HG03354 (cell line): ENCODE data around the gene AFMID.
A peak's percentile ranks its signal among the peaks of the same experiment; 100 is the strongest.
"Not testable (repeated sequence)": the region's sequence is repeated elsewhere in the genome, so short reads cannot be mapped to it uniquely, and the experiment has no call there.

ENCODE experiments used
- ATAC-seq: cut with Tn5 transposase; IDR thresholded peaks from one replicate; pipeline ENCODE4 v1.9.1; 2021; ENCODE audit warnings: mild to moderate bottlenecking; ENCODE audit not compliant: unreplicated experiment, poor library complexity, severe bottlenecking

The AFMID gene

DNA sequence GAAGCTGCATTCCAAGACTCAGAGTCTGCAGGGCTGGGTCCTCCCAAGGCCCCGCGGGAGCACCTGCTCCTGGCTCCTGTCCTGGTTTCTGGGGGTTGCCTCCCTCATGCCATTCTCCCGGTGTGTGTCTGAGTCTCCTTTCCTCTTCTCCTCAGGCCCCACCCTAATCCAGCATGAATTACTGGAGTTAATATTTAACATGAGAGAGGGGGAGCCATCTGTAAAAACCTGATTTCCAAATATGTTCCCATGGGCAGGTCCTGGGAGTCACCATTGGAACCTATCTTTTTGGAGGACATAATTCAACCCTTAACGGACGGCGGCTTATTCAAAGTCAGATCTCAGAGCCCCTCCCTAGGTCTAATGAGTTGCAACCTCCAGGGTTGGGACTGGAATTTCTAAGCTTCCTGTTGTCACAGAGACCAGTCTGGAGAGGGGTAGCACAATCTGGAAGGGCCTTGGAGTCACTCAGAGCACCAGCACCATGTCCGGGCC is 35.6 kb upstream of the AFMID start:
- ATAC-seq = no peak

DNA sequence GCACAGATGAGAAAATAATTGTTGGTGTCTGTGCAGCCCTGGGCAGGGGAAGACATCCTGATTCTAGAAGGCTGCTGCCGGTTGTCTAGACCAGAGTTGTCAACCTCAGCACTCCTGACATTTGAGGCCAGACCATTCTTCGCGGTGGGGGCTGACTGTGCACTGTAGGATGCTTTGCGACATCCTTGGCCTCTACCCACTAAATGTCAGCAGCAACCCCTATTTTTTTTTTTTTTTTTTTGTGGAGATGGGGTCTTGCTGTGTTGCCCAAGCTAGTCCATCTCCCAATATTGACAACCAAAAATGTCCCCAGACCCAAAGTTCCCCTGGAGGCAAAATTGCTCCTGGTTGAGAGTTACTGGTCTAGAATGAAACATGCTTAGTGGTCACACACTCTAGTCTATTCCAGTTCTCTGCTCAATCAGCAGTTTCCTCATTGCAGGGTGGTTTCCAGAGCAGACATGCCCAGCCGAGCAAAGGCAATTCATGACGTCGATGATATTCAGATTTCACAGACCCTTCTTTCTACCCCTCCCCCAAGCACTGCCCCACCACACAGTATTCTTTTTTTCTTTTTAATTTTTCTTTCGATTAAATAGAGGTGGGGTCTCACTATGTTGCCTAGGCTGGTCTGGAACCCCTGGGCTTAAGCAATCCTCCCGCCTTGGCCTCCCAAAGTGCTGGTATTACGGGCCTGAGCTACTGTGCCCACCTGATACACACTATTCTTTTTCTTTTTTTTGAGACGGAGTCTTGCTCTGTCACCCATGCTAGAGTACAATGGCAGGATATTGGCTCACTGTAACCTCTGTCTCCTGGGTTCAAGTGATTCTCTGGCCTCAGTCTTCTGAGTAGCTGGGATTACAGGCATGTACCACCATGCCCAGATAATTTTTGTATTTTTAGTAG is 32.0 kb upstream of the AFMID start:
- ATAC-seq = peak; percentile 76

DNA sequence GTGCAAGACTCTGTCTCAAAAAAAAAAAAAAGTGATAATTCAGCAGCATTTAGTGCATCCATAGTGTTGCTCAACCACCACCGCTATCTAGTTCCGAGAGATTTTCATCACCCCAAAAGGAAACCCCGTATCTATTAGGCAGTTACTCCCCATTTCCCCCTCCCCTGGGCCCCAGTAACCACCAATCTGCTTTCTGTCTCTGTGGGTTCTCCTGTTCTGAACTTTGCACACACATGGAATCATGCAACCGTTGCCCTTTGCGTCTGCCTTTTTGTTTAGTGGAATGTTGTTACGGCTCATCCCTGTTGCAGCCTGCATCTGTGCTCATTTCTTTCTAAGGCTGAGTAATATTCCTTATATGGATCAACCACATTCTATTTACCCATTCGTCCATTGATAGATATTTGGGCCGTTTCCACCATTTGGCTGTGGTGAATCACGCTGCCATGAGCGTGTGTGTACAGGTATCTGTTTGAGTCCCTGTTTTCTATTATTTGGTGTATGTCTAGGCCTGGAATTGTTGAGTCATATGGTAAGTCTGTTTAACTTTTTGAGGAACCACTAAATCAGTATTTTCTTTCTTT is 27.5 kb upstream of the AFMID start:
- ATAC-seq = no peak

DNA sequence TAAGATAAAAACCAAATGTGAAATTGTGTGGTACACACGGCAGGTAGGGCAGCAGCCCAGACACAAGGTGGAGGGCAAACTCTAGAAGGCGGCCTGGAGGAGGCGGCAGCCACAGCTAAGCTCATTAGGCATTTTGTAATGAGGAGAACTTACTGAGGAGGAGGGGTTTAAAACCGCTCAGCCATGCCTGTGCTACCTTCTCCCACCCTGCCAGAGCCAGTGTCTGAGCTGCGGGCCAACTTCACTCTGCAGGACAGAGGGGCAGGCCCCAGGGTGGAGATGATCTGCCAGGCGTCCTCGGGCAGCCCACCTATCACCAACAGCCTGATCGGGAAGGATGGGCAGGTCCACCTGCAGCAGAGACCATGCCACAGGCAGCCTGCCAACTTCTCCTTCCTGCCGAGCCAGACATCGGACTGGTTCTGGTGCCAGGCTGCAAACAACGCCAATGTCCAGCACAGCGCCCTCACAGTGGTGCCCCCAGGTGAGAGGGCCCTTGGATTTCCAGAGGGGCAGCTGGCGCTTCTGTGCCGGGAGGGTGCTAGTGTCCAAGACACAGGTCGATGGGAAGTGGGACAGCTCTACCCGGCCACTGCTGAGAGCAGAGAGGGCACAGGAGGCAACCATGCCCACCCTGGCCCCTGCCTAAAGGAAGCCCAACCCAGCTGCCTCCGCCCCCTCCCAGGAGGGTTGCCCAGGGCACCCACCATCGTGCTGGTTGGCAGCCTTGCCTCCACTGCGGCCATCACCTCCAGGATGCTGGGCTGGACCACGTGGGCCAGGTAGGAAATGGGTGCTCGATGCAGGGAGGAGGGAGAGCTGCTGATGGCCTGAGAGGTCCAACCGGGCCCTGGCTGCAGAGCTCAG is 23.0 kb upstream of the AFMID start:
- ATAC-seq = no peak

DNA sequence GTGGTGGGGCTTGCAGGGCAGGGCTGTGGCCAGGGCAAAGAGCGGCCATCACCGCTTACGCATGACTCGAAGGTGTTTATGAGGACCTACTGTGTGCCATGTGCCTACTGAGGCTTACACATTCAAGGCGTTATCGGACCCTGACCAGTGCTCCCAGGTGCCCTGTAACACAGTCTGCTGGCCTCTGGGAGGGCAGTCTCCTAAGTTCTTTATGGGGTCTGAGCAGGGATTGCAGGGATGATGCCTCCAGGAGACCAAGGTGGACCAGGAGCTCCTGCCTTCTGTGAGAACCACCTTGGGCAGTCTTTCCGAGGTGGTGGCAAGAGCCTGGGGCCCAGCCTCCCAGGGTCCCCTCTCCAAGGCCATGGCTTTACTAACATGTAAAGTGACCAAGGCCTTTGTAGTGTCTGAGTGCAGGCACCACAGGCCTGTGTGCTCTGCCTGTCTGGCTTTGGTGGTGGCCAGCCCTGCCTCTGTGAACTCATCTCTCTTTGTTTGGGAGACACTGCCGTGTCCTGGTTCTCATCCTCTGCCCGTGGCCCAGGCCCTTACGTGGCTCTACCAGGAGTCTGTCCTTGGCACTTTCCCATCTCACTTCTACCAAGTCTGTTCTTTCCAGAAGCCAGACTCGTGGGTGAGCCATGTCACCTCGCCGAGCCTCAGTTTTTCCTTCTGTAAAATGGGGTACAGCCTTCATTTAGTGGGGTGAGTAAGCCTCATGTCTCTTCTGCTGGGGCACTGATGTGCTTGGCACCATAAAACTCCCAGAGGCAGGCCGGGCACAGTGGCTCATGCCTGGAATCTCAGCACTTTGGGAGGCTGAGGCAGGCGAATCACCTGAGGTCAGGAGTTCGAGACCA is 22.2 kb upstream of the AFMID start:
- no peak for ATAC-seq

DNA sequence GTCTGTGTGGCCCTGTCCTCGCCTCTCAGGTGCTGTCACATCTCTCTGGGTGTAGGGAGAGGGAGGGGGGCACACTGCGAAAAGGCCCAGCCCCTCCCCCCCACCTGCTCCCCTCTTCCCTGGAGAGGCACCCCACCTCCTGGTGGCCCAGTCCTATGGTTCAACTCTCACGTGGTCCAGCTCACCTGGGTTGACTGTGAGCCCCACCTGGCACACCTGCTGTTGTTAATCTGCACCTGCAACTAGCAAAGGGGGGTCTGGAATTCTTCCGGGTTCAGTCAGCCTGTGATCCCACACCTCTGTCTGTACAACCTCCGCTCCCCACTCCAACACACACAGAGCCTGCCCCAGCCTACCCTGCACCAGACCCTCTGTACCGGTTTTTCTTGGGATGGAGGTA is 20.7 kb upstream of the AFMID start:
- ATAC-seq = no peak

DNA sequence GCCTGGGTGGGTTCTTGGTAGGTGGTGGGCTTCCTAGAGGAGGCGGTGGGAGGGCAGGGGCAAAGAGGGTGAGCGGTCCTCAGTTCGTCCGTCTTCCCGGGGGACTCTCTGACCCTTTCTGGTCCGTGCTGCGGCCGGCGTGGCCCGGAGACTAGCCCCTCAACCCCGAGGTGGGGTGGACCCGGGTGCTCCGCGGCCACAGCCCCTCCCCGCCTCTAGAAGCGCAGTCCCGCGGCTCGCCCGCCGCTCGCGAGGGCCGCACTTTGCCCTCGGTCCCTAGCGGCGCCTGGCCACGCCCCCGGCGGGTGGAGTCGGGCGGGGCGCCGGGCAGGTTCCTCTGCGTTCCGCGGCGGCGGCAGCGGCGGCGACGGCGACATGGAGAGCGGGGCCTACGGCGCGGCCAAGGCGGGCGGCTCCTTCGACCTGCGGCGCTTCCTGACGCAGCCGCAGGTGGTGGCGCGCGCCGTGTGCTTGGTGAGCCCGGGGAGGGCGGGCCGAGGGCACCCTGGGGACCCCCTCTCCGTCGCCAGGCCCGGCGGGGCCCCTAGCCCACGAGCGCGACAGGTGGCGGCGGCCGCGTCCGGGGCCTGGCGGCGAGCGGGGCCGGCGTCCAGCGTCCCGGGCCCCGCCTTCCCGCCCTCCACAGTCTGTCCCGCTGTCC is 18.8 kb upstream of the AFMID start, which contains the start of gene SYNGR2:
SYNGR2 (plus strand) TSS at position 340 of the 661 bp plus-strand sequence; CDS start at position 376, 36 bp downstream.
- peak; percentile 68 for ATAC-seq

DNA sequence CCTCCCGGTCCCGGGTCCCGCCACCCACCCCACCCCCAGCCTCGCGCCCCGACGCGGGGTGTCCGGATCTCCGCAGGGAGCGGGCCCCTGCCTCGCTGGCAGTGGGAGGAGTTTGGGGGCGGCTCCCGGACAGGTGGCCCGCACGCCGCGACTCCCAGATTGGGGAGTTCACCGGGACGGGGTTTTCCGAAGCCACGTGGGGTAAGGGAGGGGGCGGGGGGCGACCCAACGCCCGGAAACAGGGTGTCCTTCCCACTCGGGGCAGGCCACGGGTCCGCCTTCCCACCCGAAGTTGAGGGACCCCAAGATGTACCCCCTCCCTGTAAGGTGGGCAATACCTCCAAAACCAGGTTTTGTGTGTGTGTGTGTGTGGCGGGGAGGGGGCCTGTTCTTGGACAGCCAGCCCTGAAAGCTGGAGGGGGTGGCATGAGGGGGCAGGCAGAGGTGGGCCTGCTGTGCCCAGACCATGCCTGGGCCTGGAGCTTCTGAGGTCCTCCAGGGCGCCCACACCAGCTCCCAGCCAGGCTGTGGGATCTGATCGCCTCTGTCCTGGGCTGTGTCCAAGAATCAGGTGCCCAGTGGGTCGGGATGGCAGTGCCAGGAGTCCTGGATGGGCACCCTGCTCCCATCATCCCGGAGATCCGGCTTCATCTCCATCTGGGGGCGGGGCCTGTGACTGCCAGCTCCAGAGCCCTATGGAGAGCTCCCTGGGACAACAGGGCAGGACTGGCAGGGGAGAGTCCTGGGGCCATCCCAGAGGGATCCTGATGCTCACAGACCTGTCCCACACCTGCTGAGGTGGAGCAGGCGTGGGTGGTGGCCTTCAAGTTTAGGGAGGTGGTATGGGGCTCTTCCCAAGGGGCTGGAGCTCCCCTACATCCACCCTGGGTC is 18.0 kb upstream of the AFMID start:
- ATAC-seq = peak; percentile 38

DNA sequence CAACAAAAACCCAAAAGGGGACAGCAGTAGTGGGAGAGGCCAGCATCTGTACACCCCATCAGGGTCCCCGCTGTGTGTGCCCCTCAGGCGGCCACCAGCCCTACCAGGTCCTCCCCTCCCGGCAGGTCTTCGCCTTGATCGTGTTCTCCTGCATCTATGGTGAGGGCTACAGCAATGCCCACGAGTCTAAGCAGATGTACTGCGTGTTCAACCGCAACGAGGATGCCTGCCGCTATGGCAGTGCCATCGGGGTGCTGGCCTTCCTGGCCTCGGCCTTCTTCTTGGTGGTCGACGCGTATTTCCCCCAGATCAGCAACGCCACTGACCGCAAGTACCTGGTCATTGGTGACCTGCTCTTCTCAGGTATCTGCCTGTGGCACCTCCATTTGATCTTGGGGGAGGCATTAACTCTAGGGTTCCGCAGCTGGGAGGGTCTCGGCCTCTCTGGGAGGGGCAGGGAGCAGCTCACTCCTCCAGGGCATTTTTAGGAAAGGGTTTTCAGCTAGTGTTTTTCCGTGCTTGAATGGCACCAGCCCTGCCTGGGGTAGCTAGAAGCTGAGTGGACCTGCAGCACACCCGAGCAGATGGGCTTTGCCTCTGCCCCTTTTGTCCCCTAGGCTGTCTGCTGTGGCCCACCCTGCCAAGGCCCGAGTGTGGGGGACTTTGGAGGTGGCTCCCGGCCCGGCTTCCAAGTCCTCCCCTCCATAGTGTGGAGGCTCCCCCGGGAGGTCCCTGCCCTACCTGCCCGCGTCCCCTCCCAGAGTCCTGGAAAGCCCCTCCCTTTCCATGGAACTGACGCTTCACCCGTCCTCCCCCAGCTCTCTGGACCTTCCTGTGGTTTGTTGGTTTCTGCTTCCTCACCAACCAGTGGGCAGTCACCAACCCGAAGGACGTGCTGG is 16.2 kb upstream of the AFMID start:
- ATAC-seq = no peak

DNA sequence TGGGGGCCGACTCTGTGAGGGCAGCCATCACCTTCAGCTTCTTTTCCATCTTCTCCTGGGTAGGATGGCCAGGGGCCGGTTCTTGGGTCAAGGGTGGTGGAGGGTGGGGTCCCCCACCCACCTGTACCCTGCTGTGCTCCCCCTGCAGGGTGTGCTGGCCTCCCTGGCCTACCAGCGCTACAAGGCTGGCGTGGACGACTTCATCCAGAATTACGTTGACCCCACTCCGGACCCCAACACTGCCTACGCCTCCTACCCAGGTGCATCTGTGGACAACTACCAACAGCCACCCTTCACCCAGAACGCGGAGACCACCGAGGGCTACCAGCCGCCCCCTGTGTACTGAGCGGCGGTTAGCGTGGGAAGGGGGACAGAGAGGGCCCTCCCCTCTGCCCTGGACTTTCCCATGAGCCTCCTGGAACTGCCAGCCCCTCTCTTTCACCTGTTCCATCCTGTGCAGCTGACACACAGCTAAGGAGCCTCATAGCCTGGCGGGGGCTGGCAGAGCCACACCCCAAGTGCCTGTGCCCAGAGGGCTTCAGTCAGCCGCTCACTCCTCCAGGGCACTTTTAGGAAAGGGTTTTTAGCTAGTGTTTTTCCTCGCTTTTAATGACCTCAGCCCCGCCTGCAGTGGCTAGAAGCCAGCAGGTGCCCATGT is 15.4 kb upstream of the AFMID start:
- ATAC-seq = not testable (repeated sequence)

DNA sequence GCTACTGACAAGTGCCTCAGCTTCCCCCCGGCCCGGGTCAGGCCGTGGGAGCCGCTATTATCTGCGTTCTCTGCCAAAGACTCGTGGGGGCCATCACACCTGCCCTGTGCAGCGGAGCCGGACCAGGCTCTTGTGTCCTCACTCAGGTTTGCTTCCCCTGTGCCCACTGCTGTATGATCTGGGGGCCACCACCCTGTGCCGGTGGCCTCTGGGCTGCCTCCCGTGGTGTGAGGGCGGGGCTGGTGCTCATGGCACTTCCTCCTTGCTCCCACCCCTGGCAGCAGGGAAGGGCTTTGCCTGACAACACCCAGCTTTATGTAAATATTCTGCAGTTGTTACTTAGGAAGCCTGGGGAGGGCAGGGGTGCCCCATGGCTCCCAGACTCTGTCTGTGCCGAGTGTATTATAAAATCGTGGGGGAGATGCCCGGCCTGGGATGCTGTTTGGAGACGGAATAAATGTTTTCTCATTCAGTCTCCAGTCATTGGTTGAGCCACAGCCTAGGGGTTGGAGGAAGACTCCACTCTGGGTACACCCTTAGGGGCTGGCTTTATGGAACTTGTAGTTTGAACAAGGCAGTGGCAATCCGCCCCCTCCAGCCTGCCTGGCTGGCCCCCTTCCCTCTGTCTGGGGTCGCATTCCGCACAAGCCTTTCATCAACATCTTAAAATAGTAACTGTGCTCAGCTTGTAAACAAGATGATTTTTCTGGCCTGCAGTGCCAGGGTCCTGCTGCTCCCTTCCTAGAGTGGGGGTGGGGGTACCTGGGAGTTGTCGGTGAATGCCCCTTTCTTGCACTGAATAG is 14.7 kb upstream of the AFMID start:
- ATAC-seq = no peak

DNA sequence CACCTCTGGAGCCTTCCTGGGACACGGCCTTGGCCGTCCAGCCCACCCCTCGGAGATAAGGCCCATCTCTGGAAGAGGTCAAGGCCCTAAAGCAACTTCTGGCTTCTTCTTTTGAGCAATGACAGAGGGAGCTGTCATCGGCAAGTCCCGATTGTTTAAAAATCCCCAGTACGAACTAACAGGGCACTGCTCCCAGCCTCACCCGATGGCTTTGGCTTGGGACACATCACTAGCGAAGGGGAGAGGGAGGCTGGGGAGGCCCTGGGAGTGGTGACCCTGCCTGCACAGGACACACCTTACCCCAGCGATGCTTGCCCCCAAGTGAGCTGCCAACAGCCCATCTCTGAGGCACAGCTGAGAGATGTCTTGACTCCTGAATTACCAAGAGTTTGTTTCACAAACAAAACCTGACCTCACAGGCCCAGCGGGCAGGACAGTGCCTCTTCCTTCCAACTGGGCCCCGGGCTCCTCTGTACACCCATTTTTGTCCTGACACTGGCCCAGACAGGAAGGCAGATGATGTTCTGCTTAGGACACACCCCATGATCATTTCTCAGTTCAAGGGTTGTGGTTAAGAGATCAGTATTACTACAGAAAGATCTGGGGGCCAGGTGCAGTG is 14.0 kb upstream of the AFMID start:
- no peak for ATAC-seq

DNA sequence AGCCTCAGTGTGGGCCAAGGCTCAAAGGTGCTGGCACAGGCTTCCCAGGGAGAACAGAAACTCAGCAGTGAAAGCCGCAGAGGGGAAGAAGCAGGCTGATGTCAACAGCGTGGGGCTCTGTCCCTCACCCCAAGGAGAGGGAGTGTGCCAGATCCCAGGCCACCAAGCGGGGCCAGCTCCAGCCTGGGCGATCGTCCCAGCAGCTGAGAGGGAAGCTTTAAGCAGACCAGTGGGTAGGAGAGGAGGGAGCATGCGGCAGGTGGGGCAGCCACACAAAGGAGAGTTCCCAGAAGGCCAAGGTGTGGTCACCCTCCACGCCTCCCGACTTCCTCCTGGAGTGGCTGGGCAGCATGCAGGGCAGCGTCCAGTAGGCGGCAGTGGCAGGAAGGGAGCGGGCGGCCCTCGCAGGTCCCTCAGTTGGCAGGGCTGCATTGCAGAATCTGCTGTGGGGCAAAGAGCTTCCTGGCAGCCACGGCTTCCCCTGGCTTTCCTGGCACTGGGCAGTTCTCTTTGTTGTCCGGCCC is 12.8 kb upstream of the AFMID start:
- no peak for ATAC-seq

DNA sequence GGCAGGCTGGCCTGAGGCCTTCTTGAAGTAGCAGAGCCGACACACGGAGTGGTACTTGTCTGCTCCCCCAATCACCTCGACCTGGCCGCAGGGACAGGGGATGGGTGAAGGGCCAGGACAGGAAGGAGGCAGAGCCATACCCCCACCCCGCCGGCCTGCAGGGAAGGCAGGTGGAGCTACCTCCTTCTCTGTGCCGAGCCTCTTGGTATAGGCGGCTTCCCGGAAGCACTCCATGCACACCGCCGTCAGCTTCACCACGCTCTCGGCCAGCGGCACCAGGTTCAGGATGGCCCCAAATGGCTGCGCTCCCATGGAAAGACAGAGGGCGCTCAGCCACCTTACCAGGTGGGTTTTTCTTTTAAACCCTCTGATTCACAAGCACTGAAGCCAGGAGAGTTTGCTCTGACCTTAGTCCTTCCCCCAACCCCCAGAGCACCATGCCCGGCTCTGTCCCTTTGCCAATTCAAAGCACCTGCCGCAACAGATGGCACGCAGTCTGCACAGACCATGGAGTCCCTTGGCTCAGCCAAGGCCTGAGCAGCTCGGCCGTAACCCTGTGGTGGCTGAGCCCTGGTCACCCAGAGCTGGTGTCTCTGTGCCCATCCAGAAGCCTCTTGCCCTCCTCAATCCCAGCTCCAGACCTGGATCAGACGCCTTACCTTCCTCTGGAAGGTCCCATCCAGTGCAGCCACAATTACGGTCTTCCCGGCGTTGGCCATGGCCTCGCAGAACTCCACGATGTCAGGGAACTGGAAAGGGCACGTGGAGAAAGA is 12.1 kb upstream of the AFMID start:
- no peak for ATAC-seq
